ENCODE data around the gene VENTX.
"Not testable (repeated sequence)": the region's sequence is repeated elsewhere in the genome, so short reads cannot be mapped to it uniquely, and the experiment has no call there.

The VENTX gene

GRCh38 chr10:133231244-133231945 is 6.3 kb upstream of the VENTX start:
- TF ChIP-seq CTCF (IDR thresholded peaks at IDR 0.05; ENCODE audit: extremely low read depth, missing control alignments) = no peak
- DNase-seq (ENCODE audit: low spot score) = no peak

GRCh38 chr10:133231946-133232574 is 5.6 kb upstream of the VENTX start:
- DNase-seq (ENCODE audit: low spot score) = no peak
- TF ChIP-seq CTCF (IDR thresholded peaks at IDR 0.05; ENCODE audit: extremely low read depth, missing control alignments) = no peak

- DNase-seq (ENCODE audit: low spot score) = not testable (repeated sequence)
Measured at GRCh38 chr10:133234796-133235195, 2.9 kb upstream of the VENTX start.

- no peak for DNase-seq (ENCODE audit: low spot score)
Measured at GRCh38 chr10:133235265-133235855, 2.3 kb upstream of the VENTX start.

GRCh38 chr10:133235932-133236331 is 1.7 kb upstream of the VENTX start:
- DNase-seq (ENCODE audit: low spot score) = no peak
- TF ChIP-seq CTCF (IDR thresholded peaks at IDR 0.05; ENCODE audit: extremely low read depth, missing control alignments) = no peak

More at GRCh38 chr10:133235265-133235855, 2.3 kb upstream of the VENTX start:
- TF ChIP-seq CTCF (IDR thresholded peaks at IDR 0.05; ENCODE audit: extremely low read depth, missing control alignments) = no peak

- no peak for TF ChIP-seq CTCF (IDR thresholded peaks at IDR 0.05; ENCODE audit: extremely low read depth, missing control alignments)
- no peak for DNase-seq (ENCODE audit: low spot score)
Measured at GRCh38 chr10:133236401-133237240, 1.0 kb upstream of the VENTX start.

- TF ChIP-seq CTCF (IDR thresholded peaks at IDR 0.05; ENCODE audit: extremely low read depth, missing control alignments) = no peak
- no peak for DNase-seq (ENCODE audit: low spot score)
Measured at GRCh38 chr10:133237241-133237587, 441 bp upstream of the VENTX start.

All from GM20000 (cell line).